Measurements from ENCODE around the gene BUD13. TPM values are rescaled to one million over a fixed set of nuclear protein-coding genes. Genes with fewer than 3 reads are reported as not detected.

Gene BUD13
- total and polyA plus RNA-seq, 9 of the 15 experiments (the other 6 are each of a cell fraction or from before 2014, with no cell fraction given), result 9.5 to 34.1 (median 27.1) TPM

GRCh38 chr11:116813170-116813569 lies 40.4 kb upstream of the BUD13 start:
- WGBS (ENCODE audit: insufficient coverage, low coverage, missing lambda C conversion rate), result 25% methylated on average over 1 of the region's 1 CpG
- peaks cover 4 to 7% of the 10 kb centered on the region in 2 experiments; a peak in 4 of 5 replicates for H3K27me3 ChIP-seq (ENCODE audit: control insufficient read depth in 2 of 2, insufficient read depth in 2 of 2, low read length in 2 of 2)
- TF ChIP-seq ZNF431 (CRISPR knock-in tag; IDR thresholded peaks at IDR 0.05), result no peak
- TF ChIP-seq ZNF696 (CRISPR knock-in tag; conservative IDR thresholded peaks at IDR 0.05), result no peak
- no peak for TF ChIP-seq DPF2 (IDR thresholded peaks at IDR 0.05)
- TF ChIP-seq ZNF668 (CRISPR knock-in tag; IDR thresholded peaks at IDR 0.05), result no peak
- TF ChIP-seq MYNN (IDR thresholded peaks at IDR 0.05), result no peak
- no peak for TF ChIP-seq MYNN (CRISPR knock-in tag; IDR thresholded peaks at IDR 0.05)
- TF ChIP-seq NCOA2 (IDR thresholded peaks at IDR 0.05; ENCODE audit: partially characterized antibody in 2 of 2), result no peak
- no peak for TF ChIP-seq SRSF3 (IDR thresholded peaks at IDR 0.05; ENCODE audit: insufficient read depth, low read length)
- TF ChIP-seq POLR3G (IDR thresholded peaks at IDR 0.05; ENCODE audit: extremely low read depth, insufficient read length, insufficient replicate concordance), result no peak
- TF ChIP-seq TRIM28 (IDR thresholded peaks at IDR 0.05), result no peak
- TF ChIP-seq E2F6 (IDR thresholded peaks at IDR 0.05; ENCODE audit: borderline replicate concordance in 1 of 2, extremely low read depth in 1 of 2, insufficient read depth in 1 of 2, insufficient read length in 1 of 2, low read depth in 1 of 2, low read length in 1 of 2, poor library complexity in 1 of 2, severe bottlenecking in 1 of 2), result no peak
- no peak for TF ChIP-seq GABPB1 (CRISPR knock-in tag; IDR thresholded peaks at IDR 0.05)
- TF ChIP-seq MCM7 (IDR thresholded peaks at IDR 0.05), result no peak
- no peak for TF ChIP-seq ZNF316 (IDR thresholded peaks at IDR 0.05)
- no peaks in the 10 kb centered on the region for H3K36me3 ChIP-seq (ENCODE audit: control insufficient read depth, insufficient read depth, low read length)
- H3K79me2 ChIP-seq (ENCODE audit: control insufficient read depth, insufficient read depth, low read length), result no peaks in the 10 kb centered on the region
- BruUV-seq (replicated peaks), result no TSS peak
- no peaks in the 10 kb centered on the region for H3K9me3 ChIP-seq (replicated peaks; ENCODE audit: control insufficient read depth, insufficient read depth, low read depth, low read length)
- no peak overlapping the region for H3K27ac ChIP-seq (ENCODE audit: extremely low read depth, low read depth, low read length)
- intact Hi-C loops (cut with micrococcal nuclease) (no loop called here), in situ Hi-C loops (cut with MboI) (no loop called here)
- FAIRE-seq (no peak), ATAC-seq (no peak), DNase-seq (ENCODE audit: extremely low read depth in 1 of 4, low spot score in 3 of 4) (no peak)
- no peak overlapping the region for H3K9ac ChIP-seq (ENCODE audit: insufficient read depth in 1 of 2, low read depth in 2 of 2, low read length in 2 of 2)
- CTCF ChIA-PET (ENCODE audit: low intra/inter-chr PET ratio), result no interaction called here
- H2AFZ ChIP-seq (ENCODE audit: low read depth, low read length), result no peak overlapping the region
- no peaks in the 10 kb centered on the region; the same call in 1 of the 2 replicates for H4K20me1 ChIP-seq (replicated peaks; ENCODE audit: control insufficient read depth, insufficient read depth, low read length)
- no peak overlapping the region for H3K4me3 ChIP-seq
- no peak overlapping the region for H3K4me2 ChIP-seq (ENCODE audit: insufficient read depth, low read length)
- POLR2A ChIA-PET, result interaction anchor here (0.6 to 1.2 kb wide), 5 partner anchors 8 to 80 kb away, joined by 3 to 4 read pairs (median 4); no protein-coding TSS in a partner anchor
- H3K9me1 ChIP-seq (ENCODE audit: control insufficient read depth, insufficient read depth, low read length), result no peaks in the 10 kb centered on the region
- H3K4me1 ChIP-seq (replicated peaks in 1 of 2; ENCODE audit: control insufficient read depth in 2 of 2, insufficient read depth in 2 of 2, low read length in 2 of 2), result peaks cover 3 to 7% of the 10 kb centered on the region in 2 experiments; a peak in 3 of 5 replicates
